GM12873 (cell line): ENCODE data around the gene LAMA3.
A peak's percentile ranks its signal among the peaks of the same experiment; 100 is the strongest.

Experiments used
- CTCF ChIP-seq: IDR thresholded peaks from 2 replicates; pipeline ENCODE4 v1.5.1; 2012; ENCODE audit warnings: low read depth, mild to moderate bottlenecking, moderate library complexity, low read length, control low read depth; ENCODE audit not compliant: insufficient read depth; ENCODE audit errors: missing control alignments

Gene LAMA3

GRCh38 chr18:23908827-23909226, 219.6 kb downstream of the LAMA3 start:
- no peak for TF ChIP-seq CTCF

GRCh38 chr18:23910032-23910431, 220.8 kb downstream of the LAMA3 start:
- no peak for TF ChIP-seq CTCF

- no peak for TF ChIP-seq CTCF
Observed at GRCh38 chr18:23912356-23912755, 223.1 kb downstream of the LAMA3 start.

- TF ChIP-seq CTCF, result no peak
Observed at GRCh38 chr18:23916338-23916737, 227.1 kb downstream of the LAMA3 start.

GRCh38 chr18:23918395-23919032, 229.3 kb downstream of the LAMA3 start:
- peak; percentile 87 for TF ChIP-seq CTCF

- TF ChIP-seq CTCF, result no peak
Observed at GRCh38 chr18:23920054-23920453, 230.8 kb downstream of the LAMA3 start.

- no peak for TF ChIP-seq CTCF
Observed at GRCh38 chr18:23921716-23922285, 232.5 kb downstream of the LAMA3 start.
